Kidney (tissue), 14 donors: ENCODE results near the gene STAT5B. TPM values are rescaled to one million over a fixed set of nuclear protein-coding genes. Genes with fewer than 3 reads are reported as not detected.

Experiments used
- DNase-seq, 5 donors: peaks; one replicate each; pipeline ENCODE4 v3.0.0-alpha.2; 2013 to 2020
- FAIRE-seq: peaks from 2 replicates; lab custom pipeline; 2012; peaks lifted over from hg19 to GRCh38; lab: Jason Lieb, UNC
- H3K27ac ChIP-seq, 2 donors: one replicate each; pipeline ENCODE4 v1.7.0; 2013; ENCODE audit warnings: low read depth in 2 of 2, low read length in 2 of 2, inconsistent platforms in 1 of 2
- H3K27me3 ChIP-seq: one replicate; pipeline ENCODE4 v1.7.1; 2013; ENCODE audit warnings: low read length, inconsistent platforms; ENCODE audit not compliant: control insufficient read depth, insufficient read depth
- H3K36me3 ChIP-seq, 3 donors: one replicate each; pipeline versions ENCODE4 v1.7.0 to v1.7.1; 2013; ENCODE audit warnings: low read length in 3 of 3, control low read depth in 1 of 3, inconsistent platforms in 1 of 3; ENCODE audit not compliant: insufficient read depth in 3 of 3, control insufficient read depth in 2 of 3
- H3K4me1 ChIP-seq, 3 donors: one replicate each; pipeline versions ENCODE4 v1.7.0 to v1.7.1; 2013; ENCODE audit warnings: low read length in 3 of 3, inconsistent platforms in 1 of 3, low read depth in 1 of 3; ENCODE audit not compliant: control insufficient read depth in 2 of 3, insufficient read depth in 2 of 3
- H3K4me3 ChIP-seq, 3 donors: one replicate each; pipeline versions ENCODE4 v1.7.0 to v1.8.1; 2013; ENCODE audit warnings: low read length in 3 of 3, control low read depth in 1 of 3, inconsistent platforms in 1 of 3
- H3K9ac ChIP-seq, 3 donors: one replicate each; pipeline versions ENCODE4 v1.7.0 to v1.7.1; 2013; ENCODE audit warnings: low read length in 3 of 3, control low read depth in 1 of 3, inconsistent platforms in 1 of 3
- H3K9me3 ChIP-seq, 3 donors: one replicate each; pipeline versions ENCODE4 v1.7.0 to v1.7.1; 2013; ENCODE audit warnings: low read length in 3 of 3, control low read depth in 1 of 3, inconsistent platforms in 1 of 3; ENCODE audit not compliant: control insufficient read depth in 2 of 3, insufficient read depth in 1 of 3
- intact Hi-C: fragments of 100-400 bp; cut with DNase I; formaldehyde crosslinking; loops from one replicate; pipeline ENCODE4 v1.11.1; 2022
- polyA plus RNA-seq: library from polyadenylated mRNA; stranded (reverse); fragments of 350-450 nt; fragmentation: Illumina TruSeq; extraction: RNeasy Lipid Tissue Mini Kit (QIAGEN cat#74804); gene quantifications from one replicate; pipeline ENCODE4 v1.2.3, GENCODE V29; 2014; ENCODE audit warnings: low read depth, low replicate concordance; ENCODE audit not compliant: insufficient read depth
- total RNA-seq: library from RNA; stranded (reverse); fragmentation: NEBNext Ultra II Directional; extraction: Animal tissue kit (Norgen Biotek cat#: 25700); gene quantifications from one replicate; pipeline ENCODE4 v1.2.1, GENCODE V29; 2021
- TF ChIP-seq, protein P1 (sequence below): IDR thresholded peaks from 3 replicates; pipeline ENCODE4 v1.5.1; 2012; ENCODE audit warnings: mild to moderate bottlenecking, moderate library complexity, borderline replicate concordance; ENCODE audit not compliant: insufficient read depth; ENCODE audit errors: extremely low read depth
- donor health status: control.
- donor health status: control.
- donor health status: control.
- donor health status: control.
- donor health status: control.
- donor health status: DM: yes; HTN: yes; CAD: no.
- donor health status: Normal renal cell carcinoma (clear cell type).

STAT5B gene
- total and polyA plus RNA-seq, 2 donors from 2014 or later, result 20.4 to 68.0 TPM

DNA sequence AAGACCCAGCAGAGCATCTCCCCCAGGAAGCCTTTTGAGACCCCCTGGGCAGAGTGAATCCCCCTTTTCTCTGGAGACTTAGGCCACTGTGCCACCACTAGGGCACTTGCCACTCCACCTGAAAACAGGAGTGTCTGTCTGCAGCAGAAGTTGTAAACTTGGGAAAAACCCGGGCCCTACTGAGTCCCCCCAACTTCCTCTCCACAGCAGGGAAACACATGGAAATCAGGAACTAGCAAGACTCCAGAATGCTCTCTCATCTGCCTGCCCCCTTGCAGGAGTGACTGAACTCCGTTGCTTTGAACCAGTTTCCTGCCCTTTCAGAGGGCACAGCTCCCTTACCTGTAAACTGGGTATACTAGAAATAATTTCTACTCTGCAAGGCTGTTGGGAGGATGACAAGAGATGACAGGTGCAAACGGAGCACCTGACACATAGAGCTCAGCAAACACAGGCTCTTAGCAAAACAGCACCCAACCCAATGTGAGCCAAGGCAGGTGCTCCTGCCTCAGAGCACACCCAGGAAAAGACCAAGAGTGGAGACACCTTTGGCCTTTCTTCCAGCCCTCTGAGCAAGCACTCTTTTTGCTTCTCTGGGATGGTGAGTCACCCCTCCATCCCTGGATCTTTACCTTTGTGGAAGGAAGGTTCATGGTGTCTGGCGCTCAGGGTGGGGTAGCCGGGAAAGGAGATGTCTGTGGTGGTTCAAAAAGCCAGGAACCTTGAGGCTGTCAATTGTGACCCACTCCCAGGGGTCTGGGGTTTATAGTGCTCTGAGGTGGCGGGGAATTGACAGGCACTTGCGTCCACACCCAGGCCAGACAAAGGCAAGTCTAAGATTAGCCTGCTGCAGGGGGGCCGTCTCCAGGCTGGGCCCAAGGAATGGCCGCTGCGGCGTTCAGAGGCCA lies 91.2 kb downstream of the STAT5B start, which contains the start of gene HCRT:
Gene HCRT (minus strand): TSS at position 740 of the 908 bp plus-strand sequence. CDS start 87 bp downstream, at position 653.
- Histone ChIP-seq H3K9ac (no peak within 1 kb of the TSS), H3K4me1 (peaks cover 0 to 20% (median 0%) of the 10 kb centered on the region in 3 donors), H3K36me3 (no peaks in the 10 kb centered on the region), H3K9me3 (no peaks in the 10 kb centered on the region), H3K27ac (no peak within 1 kb of the TSS), H3K27me3 (peaks cover 19% of the 10 kb centered on the region), H3K4me3 (peak within 1 kb of the TSS in 1 of 3 donors; percentile 20)
- TF ChIP-seq, protein P1, sequence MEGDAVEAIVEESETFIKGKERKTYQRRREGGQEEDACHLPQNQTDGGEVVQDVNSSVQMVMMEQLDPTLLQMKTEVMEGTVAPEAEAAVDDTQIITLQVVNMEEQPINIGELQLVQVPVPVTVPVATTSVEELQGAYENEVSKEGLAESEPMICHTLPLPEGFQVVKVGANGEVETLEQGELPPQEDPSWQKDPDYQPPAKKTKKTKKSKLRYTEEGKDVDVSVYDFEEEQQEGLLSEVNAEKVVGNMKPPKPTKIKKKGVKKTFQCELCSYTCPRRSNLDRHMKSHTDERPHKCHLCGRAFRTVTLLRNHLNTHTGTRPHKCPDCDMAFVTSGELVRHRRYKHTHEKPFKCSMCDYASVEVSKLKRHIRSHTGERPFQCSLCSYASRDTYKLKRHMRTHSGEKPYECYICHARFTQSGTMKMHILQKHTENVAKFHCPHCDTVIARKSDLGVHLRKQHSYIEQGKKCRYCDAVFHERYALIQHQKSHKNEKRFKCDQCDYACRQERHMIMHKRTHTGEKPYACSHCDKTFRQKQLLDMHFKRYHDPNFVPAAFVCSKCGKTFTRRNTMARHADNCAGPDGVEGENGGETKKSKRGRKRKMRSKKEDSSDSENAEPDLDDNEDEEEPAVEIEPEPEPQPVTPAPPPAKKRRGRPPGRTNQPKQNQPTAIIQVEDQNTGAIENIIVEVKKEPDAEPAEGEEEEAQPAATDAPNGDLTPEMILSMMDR, result no peak
- FAIRE-seq, result no peak
- intact Hi-C loops, result no loop called here
- no peak for DNase-seq

DNA sequence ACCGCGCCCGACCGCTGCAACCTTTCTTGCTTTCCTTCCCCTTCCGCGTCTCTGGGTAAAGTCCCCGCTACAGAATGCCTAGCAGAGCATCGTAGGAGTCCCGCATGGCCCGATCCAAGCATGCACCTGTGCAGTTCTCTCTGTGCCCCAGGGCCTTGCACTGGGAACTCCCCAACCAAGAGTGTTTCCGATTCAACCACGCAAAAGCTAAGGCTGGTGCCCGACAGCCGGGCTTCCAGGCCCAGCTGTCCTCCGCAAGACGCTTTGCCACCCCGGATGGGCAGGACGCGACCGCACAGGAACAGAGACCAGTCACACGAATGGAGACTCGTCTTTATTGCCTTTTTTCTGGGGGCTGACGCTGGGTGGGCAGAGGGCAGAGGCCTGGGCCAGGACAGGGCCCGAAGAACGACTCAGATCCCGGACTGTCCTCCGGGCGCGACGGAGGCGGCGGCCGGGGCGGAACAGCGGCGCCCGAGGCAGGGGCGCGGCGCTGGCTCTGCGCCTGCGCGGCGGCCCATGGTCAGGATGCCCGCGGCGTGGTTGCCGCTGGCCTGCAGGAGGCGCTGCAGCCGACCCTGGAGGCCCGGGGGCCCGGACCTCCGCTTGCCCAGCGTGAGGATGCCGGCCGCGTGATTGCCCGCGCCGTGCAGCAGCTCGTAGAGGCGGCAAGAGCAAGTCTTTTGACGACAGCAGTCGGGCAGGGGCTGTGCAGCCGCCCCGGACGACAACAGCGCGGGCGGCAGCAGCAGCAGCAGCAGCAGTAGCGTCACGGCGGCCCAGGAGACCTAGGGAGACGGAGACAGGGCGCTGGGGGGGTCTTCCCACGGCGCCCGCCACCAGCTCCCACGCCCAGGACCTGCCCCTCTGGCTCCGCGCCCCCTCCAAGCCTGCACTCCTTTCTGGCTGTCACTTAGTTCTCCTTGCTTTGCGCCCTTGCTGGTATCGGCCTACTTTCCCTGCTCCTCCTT lies 92.2 kb downstream of the STAT5B start:
- peaks cover 19% of the 10 kb centered on the region for H3K27me3 ChIP-seq
- H3K9me3 ChIP-seq, result no peaks in the 10 kb centered on the region
- FAIRE-seq (no peak), DNase-seq (peak; percentile 80 to 88 (median 84))
- TF ChIP-seq, protein P1, result peak; percentile 84
- H3K36me3 ChIP-seq, result no peaks in the 10 kb centered on the region
- H3K4me3 ChIP-seq, result peak overlapping the region; percentile 8 to 66 (median 60)
- H3K27ac ChIP-seq, result peak overlapping the region; percentile 14 to 43
- intact Hi-C loops, result no loop called here
- peak overlapping the region in 2 of 3 donors; percentile 17 to 55 for H3K9ac ChIP-seq
- H3K4me1 ChIP-seq, result peaks cover 0 to 20% (median 0%) of the 10 kb centered on the region in 3 donors

DNA sequence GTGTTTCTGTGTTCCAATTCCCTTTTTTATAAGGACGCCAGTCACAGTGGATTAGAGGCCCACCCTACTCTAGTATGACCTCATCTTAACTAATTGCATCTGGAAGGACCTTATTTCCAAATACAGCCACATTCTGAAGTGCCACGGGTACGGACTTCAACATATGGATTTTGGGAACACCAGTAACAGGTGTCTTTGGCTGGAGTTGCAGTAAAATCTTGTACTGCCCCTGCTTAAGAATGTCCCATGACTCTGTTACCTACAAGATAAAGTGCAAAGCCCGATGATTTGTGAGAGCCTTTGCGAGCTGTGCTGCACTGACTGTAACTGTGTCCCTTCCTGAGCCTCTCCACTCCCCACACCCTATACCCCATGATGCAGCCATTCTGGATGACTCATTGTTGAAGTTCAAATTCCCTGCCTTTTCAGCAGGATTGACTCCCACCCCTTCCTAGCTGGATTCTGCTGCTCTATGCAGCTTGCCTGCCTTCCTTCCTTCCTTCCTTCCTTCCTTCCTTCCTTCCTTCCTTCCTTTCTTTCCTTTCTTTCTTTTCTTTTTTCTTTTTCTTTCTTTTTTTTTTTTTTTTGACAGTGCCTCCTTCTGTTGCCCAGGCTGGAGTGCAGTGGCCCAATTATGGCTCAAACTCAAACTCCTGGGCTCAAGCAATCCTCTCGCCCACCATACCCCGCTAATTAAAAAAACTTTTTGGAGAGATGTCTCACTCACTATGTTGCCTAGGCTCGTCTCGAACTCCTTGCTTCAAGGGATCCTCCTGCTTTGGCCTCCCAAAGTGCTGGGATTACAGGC lies 93.1 kb downstream of the STAT5B start:
- intact Hi-C loops, result no loop called here
- Histone ChIP-seq H3K9ac (peak overlapping the region in 1 of 3 donors; percentile 17), H3K36me3 (no peaks in the 10 kb centered on the region), H3K9me3 (no peaks in the 10 kb centered on the region), H3K4me1 (peaks cover 0 to 20% (median 0%) of the 10 kb centered on the region in 3 donors), H3K27me3 (peaks cover 19% of the 10 kb centered on the region), H3K4me3 (peak overlapping the region in 2 of 3 donors; percentile 60 to 66), H3K27ac (no peak overlapping the region)
- no peak for DNase-seq
- FAIRE-seq, result no peak
- TF ChIP-seq, protein P1, result no peak
